Prostate gland (tissue), 2 donors: ENCODE data around the gene MED22. TPM values are rescaled to one million over a fixed set of nuclear protein-coding genes. Genes with fewer than 3 reads are reported as not detected.
"Not testable (repeated sequence)": the region's sequence is repeated elsewhere in the genome, so short reads cannot be mapped to it uniquely, and the experiment has no call there.

Source experiments
- DNase-seq: peaks from one replicate; pipeline ENCODE4 v3.0.0-alpha.2; 2019; ENCODE audit warnings: low spot score
- H3K27ac ChIP-seq, 2 donors: fragments of 200-600 bp; sonication (generic); 2 replicates each; pipeline ENCODE4 v1.5.1; 2017 to 2019
- H3K27me3 ChIP-seq: fragments of 200-600 bp; sonication (generic); replicated peaks from 2 replicates; pipeline ENCODE4 v1.5.1; 2019; ENCODE audit not compliant: insufficient read depth
- H3K36me3 ChIP-seq, 2 donors: fragments of 200-600 bp; sonication (generic); 1 replicate in 1 of 2; 2 replicates in 1 of 2; pipeline versions ENCODE4 v1.5.1 to v1.8.1; 2017 to 2019
- H3K4me1 ChIP-seq: fragments of 200-600 bp; sonication (generic); replicated peaks from 2 replicates; pipeline ENCODE4 v1.5.1; 2019
- H3K4me3 ChIP-seq, 2 donors: fragments of 200-600 bp; sonication (generic); 2 replicates each; pipeline ENCODE4 v1.5.1; 2017 to 2019
- H3K9me3 ChIP-seq: fragments of 200-600 bp; sonication (generic); 2 replicates; pipeline ENCODE4 v1.5.1; 2017
- POLR2A ChIP-seq: fragments of 450-650 bp; IDR thresholded peaks from one replicate; pipeline ENCODE4 v1.6.1; 2016; ENCODE audit warnings: antibody characterized with exemption, mild to moderate bottlenecking
- POLR2AphosphoS5 ChIP-seq: sonication (generic); formaldehyde crosslinking; IDR thresholded peaks from one replicate; pipeline ENCODE4 v1.6.1; 2017; ENCODE audit warnings: antibody characterized with exemption
- WGBS: methylation state at CpG from one replicate; pipeline ENCODE4 v1.1.5; 2018; 5-methylcytosine and 5-hydroxymethylcytosine counted together
- intact Hi-C: fragments of 100-400 bp; cut with DNase I; formaldehyde crosslinking; loops from one replicate; pipeline ENCODE4 v1.14.2; 2022
- total RNA-seq, 2 donors: library from RNA; depleted of rRNA; stranded (reverse); fragments of >200 nt; gene quantifications; one replicate each; pipeline ENCODE4 v1.1.0, GENCODE V29; 2016
- TF ChIP-seq, protein P1 (sequence below), 4 experiments: fragments of 200-600 bp in 2 of 4; fragments of 450-650 bp in 2 of 4; sonication (generic) in 2 of 4; IDR thresholded peaks; 1 replicate in 3 of 4; 2 replicates in 1 of 4; pipeline ENCODE4 v1.5.1; 2016 to 2019; ENCODE audit warnings: antibody characterized with exemption in 4 of 4, mild to moderate bottlenecking in 2 of 4, moderate library complexity in 2 of 4

The MED22 gene
- total RNA-seq, 2 donors from 2014 or later, result 31.1 to 32.6 TPM

DNA sequence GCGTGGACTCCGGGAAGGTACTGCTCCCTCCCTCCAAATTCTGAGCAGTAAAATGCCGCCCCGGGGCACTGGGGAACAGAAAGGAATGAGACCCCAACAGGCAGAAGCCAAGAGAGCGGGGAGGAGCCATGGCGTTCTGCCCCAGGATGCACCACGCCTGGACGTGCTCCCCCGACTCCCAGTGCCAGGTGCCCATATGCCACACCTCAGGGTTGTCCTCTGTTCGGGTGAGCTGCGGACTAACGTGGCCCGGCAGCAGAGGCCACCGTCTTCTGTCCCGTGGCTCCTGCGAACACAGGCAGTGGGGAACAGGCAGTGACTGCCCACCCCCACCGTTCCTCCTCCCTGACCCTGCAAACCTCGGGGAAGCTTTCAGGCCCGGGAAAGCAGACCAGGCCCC, 16.7 kb downstream of the MED22 start:
- WGBS, result 78% methylated on average over 19 of the region's 19 CpGs
- peaks cover 5% of the 10 kb centered on the region for H3K4me1 ChIP-seq
- intact Hi-C loops, result no loop called here
- H3K36me3 ChIP-seq, result peaks cover 19 to 20% of the 10 kb centered on the region in 2 donors
- TF ChIP-seq, protein P1, sequence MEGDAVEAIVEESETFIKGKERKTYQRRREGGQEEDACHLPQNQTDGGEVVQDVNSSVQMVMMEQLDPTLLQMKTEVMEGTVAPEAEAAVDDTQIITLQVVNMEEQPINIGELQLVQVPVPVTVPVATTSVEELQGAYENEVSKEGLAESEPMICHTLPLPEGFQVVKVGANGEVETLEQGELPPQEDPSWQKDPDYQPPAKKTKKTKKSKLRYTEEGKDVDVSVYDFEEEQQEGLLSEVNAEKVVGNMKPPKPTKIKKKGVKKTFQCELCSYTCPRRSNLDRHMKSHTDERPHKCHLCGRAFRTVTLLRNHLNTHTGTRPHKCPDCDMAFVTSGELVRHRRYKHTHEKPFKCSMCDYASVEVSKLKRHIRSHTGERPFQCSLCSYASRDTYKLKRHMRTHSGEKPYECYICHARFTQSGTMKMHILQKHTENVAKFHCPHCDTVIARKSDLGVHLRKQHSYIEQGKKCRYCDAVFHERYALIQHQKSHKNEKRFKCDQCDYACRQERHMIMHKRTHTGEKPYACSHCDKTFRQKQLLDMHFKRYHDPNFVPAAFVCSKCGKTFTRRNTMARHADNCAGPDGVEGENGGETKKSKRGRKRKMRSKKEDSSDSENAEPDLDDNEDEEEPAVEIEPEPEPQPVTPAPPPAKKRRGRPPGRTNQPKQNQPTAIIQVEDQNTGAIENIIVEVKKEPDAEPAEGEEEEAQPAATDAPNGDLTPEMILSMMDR (IDR thresholded peaks at IDR 0.05), result no peak
- TF ChIP-seq POLR2A (no peak), POLR2AphosphoS5 (no peak)
- H3K27ac ChIP-seq, result no peak overlapping the region
- H3K9me3 ChIP-seq, result no peaks in the 10 kb centered on the region
- H3K27me3 ChIP-seq, result no peaks in the 10 kb centered on the region
- DNase-seq, result no peak
- H3K4me3 ChIP-seq, result no peak overlapping the region

DNA sequence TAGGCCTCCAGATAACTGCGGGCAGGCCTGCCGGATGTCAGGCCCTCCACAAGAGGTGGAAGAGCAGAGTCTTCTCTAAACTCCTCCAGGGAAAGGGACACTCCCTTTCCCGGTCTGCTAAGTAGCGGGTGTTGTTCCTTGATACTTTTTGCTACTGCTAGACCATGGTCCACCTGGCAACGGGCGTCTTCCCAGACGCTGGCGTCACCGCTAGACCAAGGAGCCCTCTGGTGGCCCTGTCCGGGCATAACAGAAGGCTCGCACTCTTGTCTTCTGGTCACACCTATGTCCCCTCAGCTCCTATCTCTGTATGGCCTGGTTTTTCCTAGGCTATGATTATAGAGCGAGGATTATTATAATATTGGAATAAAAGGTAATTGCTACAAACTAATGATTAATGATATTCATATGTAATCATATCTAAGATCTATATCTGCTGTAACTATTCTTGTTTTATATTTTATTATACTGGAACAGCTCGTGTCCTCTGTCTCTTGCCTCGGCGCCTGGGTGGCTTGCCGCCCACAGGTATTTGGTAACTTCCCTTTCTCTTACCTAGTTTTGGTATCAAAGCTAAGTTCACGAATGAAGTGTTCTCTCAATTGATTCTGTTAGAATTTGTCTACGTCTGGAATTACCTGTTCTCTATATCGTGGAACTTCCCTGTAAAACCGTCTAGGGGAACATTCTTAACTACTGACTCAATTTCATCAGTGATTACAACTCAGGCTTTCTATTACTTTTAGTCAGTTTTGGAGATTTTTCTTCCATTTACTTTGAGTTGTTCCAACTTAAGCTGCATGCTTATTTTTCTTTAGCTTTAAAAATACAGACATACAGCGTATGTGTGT, 18.4 kb downstream of the MED22 start:
- H3K27me3 ChIP-seq, H3K27ac ChIP-seq, DNase-seq, H3K4me1 ChIP-seq, H3K9me3 ChIP-seq, H3K4me3 ChIP-seq: not testable (repeated sequence)
- WGBS, result 52% methylated on average over 21 of the region's 21 CpGs
- TF ChIP-seq, protein P1 (IDR thresholded peaks at IDR 0.05), result peak; percentile 16 to 81 (median 48)
- intact Hi-C loops, result loop anchor here (5.0 kb wide), 1 partner anchor 147 kb away; no protein-coding TSS in a partner anchor
- peaks cover 19 to 20% of the 10 kb centered on the region in 2 donors for H3K36me3 ChIP-seq

GRCh38 chr9:133327834-133328484, 20.0 kb downstream of the MED22 start:
- Histone ChIP-seq H3K9me3 (no peaks in the 10 kb centered on the region), H3K4me3 (no peak overlapping the region), H3K36me3 (peaks cover 7 to 19% of the 10 kb centered on the region in 2 donors), H3K27ac (no peak overlapping the region), H3K27me3 (no peaks in the 10 kb centered on the region), H3K4me1 (no peaks in the 10 kb centered on the region)
- TF ChIP-seq, protein P1 (IDR thresholded peaks at IDR 0.05), result no peak
- TF ChIP-seq POLR2A (no peak), POLR2AphosphoS5 (no peak)
- intact Hi-C loops, result loop anchor here (5.0 kb wide), 1 partner anchor 146 kb away; no protein-coding TSS in a partner anchor
- DNase-seq, result no peak
- WGBS, result 97% methylated on average over 10 of the region's 10 CpGs

GRCh38 chr9:133327021-133327420, 20.9 kb downstream of the MED22 start:
- peaks cover 3 to 10% of the 10 kb centered on the region in 2 donors for H3K36me3 ChIP-seq
- H3K27ac ChIP-seq, H3K4me1 ChIP-seq, H3K27me3 ChIP-seq, H3K9me3 ChIP-seq, DNase-seq, H3K4me3 ChIP-seq: not testable (repeated sequence)
- intact Hi-C loops, result loop anchor here (5.0 kb wide), 1 partner anchor 145 kb away; no protein-coding TSS in a partner anchor
- WGBS, result 90% methylated on average over 6 of the region's 6 CpGs

GRCh38 chr9:133323991-133324703, 23.8 kb downstream of the MED22 start:
- H3K27me3 ChIP-seq, result no peaks in the 10 kb centered on the region
- intact Hi-C loops, result no loop called here
- 89% methylated on average over 13 of the region's 13 CpGs for WGBS
- TF ChIP-seq, protein P1 (IDR thresholded peaks at IDR 0.05), result no peak
- no peak for TF ChIP-seq POLR2AphosphoS5
- TF ChIP-seq POLR2A, result no peak
- H3K4me3 ChIP-seq, result no peak overlapping the region
- H3K4me1 ChIP-seq, result no peaks in the 10 kb centered on the region
- no peaks in the 10 kb centered on the region for H3K9me3 ChIP-seq
- no peak overlapping the region for H3K27ac ChIP-seq
- DNase-seq, result no peak
- no peaks in the 10 kb centered on the region for H3K36me3 ChIP-seq
